Upper lobe of left lung (tissue), 6 donors: ENCODE results near the gene TMX2. TPM values are rescaled to one million over a fixed set of nuclear protein-coding genes. Genes with fewer than 3 reads are reported as not detected.

ENCODE experiments used
- ATAC-seq, 2 donors: fragments of 200-7000 bp; cut with Tn5 transposase; one replicate each; pipeline ENCODE4 v1.9.1; 2022; ENCODE audit warnings: mild to moderate bottlenecking in 2 of 2, moderate library complexity in 2 of 2; ENCODE audit not compliant: low FRiP score in 2 of 2
- DNase-seq, 2 donors: peaks; one replicate each; pipeline ENCODE4 v3.0.0-alpha.2; 2019 to 2020
- H3K27ac ChIP-seq, 4 donors: fragments of 200-600 bp; sonication (generic); one replicate each; pipeline ENCODE4 v1.5.1; 2016 to 2019
- H3K27me3 ChIP-seq, 4 donors: fragments of 200-600 bp; sonication (generic); one replicate each; pipeline ENCODE4 v1.5.1; 2017 to 2019
- H3K36me3 ChIP-seq, 4 donors: fragments of 200-600 bp; sonication (generic); one replicate each; pipeline ENCODE4 v1.5.1; 2016 to 2019
- H3K4me1 ChIP-seq, 4 donors: fragments of 200-600 bp; sonication (generic); one replicate each; pipeline ENCODE4 v1.5.1; 2018 to 2019
- H3K4me3 ChIP-seq, 4 donors: fragments of 200-600 bp; sonication (generic); one replicate each; pipeline ENCODE4 v1.5.1; 2017 to 2019; ENCODE audit warnings: mild to moderate bottlenecking in 2 of 4, moderate library complexity in 1 of 4
- H3K9me3 ChIP-seq, 4 donors: fragments of 200-600 bp; sonication (generic); one replicate each; pipeline ENCODE4 v1.5.1; 2018 to 2019
- EP300 ChIP-seq, 4 donors: sonication (generic); formaldehyde crosslinking; IDR thresholded peaks; one replicate each; pipeline ENCODE4 v1.5.1; 2017; ENCODE audit warnings: antibody characterized with exemption in 4 of 4, control low read depth in 2 of 4
- POLR2A ChIP-seq, 4 donors: fragments of 450-650 bp; IDR thresholded peaks; one replicate each; pipeline ENCODE4 v1.5.1; 2016 to 2017; ENCODE audit warnings: antibody characterized with exemption in 4 of 4, mild to moderate bottlenecking in 2 of 4
- POLR2AphosphoS5 ChIP-seq, 2 donors: sonication (generic); formaldehyde crosslinking; IDR thresholded peaks; one replicate each; pipeline ENCODE4 v1.5.1; 2017; ENCODE audit warnings: antibody characterized with exemption in 2 of 2
- WGBS, 2 donors: methylation state at CpG; one replicate each; pipeline ENCODE4 v1.1.5; 2017 to 2018; 5-methylcytosine and 5-hydroxymethylcytosine counted together
- total RNA-seq, 6 donors: library from RNA; depleted of rRNA in 4 of 6; stranded (reverse); fragments of >200 nt in 4 of 6; gene quantifications; one replicate each; pipeline versions ENCODE4 v1.1.0 to v1.2.1, GENCODE V29; 2016 to 2021
- TF ChIP-seq, protein P1 (sequence below), 6 experiments: fragments of 450-650 bp in 4 of 6; fragments of 200-600 bp in 2 of 6; sonication (generic) in 2 of 6; IDR thresholded peaks; one replicate each; pipeline ENCODE4 v1.5.1; 2016 to 2019; ENCODE audit warnings: antibody characterized with exemption in 6 of 6
- donor health status: DM: no; HTN: no; CAD: no; lungs with moderate emphysema.
- donor health status: DM: no; HTN: yes; CAD: no; lungs with severe emphysema.

The TMX2 gene
- total RNA-seq, 6 donors from 2014 or later: 16.2 to 67.3 (median 53.1) TPM

- peak in 1 of 2 donors; percentile 64 for ATAC-seq
- Histone ChIP-seq H3K4me3 (peak overlapping the region in 2 of 4 donors; percentile 24), H3K9me3 (no peaks in the 10 kb centered on the region), H3K4me1 (peaks cover 78 to 100% (median 91%) of the 10 kb centered on the region in 4 donors), H3K27me3 (no peaks in the 10 kb centered on the region), H3K27ac (peak overlapping the region; percentile 84 to 93 (median 87)), H3K36me3 (no peaks in the 10 kb centered on the region)
- WGBS, 2 donors: 39 to 45% methylated on average over 3 of the region's 3 CpGs
- TF ChIP-seq, protein P1, sequence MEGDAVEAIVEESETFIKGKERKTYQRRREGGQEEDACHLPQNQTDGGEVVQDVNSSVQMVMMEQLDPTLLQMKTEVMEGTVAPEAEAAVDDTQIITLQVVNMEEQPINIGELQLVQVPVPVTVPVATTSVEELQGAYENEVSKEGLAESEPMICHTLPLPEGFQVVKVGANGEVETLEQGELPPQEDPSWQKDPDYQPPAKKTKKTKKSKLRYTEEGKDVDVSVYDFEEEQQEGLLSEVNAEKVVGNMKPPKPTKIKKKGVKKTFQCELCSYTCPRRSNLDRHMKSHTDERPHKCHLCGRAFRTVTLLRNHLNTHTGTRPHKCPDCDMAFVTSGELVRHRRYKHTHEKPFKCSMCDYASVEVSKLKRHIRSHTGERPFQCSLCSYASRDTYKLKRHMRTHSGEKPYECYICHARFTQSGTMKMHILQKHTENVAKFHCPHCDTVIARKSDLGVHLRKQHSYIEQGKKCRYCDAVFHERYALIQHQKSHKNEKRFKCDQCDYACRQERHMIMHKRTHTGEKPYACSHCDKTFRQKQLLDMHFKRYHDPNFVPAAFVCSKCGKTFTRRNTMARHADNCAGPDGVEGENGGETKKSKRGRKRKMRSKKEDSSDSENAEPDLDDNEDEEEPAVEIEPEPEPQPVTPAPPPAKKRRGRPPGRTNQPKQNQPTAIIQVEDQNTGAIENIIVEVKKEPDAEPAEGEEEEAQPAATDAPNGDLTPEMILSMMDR (IDR thresholded peaks at IDR 0.05): no peak
- no peak for TF ChIP-seq EP300 (IDR thresholded peaks at IDR 0.05)
- DNase-seq: no peak
Measured at GRCh38 chr11:57776031-57776521, 63.7 kb downstream of the TMX2 start.

DNA sequence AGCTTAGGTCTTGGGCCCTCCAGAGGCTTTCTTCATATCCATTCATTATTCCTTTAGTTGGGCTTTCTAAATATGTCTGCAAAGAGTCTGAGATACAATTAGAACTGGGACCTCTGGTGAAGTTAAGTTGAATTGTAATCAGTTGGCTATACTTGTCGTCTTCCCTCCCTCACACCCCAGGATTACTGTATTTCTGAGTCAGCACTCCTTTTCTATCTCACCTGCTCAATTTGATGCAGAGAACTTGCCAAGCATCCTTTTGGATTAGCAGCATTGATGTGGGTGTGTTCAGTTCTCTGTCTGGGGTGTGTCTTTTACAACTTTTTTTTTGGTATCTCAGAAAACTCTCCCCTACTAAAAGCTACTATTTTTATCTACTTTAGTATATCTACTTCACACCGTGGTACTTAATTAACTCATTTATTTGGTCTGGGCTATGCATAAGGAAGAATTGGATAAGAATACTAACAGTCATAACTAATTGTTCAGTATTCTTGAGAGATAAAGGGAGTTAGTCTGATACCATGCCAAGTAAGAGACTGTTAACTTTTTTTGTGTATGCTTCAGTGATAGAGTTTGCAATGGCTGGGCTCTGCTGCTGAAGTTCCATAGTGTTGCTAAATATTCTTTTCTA, 64.3 kb downstream of the TMX2 start:
- 25 to 47% methylated on average over 2 of the region's 2 CpGs for WGBS, 2 donors
- no peaks in the 10 kb centered on the region for H3K36me3 ChIP-seq
- TF ChIP-seq, protein P1 (IDR thresholded peaks at IDR 0.05): no peak
- TF ChIP-seq POLR2A (IDR thresholded peaks at IDR 0.05) (no peak), EP300 (IDR thresholded peaks at IDR 0.05) (no peak), POLR2AphosphoS5 (IDR thresholded peaks at IDR 0.05) (no peak)
- ATAC-seq: no peak
- no peak for DNase-seq
- no peaks in the 10 kb centered on the region for H3K27me3 ChIP-seq
- H3K4me3 ChIP-seq: peak overlapping the region in 2 of 4 donors; percentile 24
- H3K9me3 ChIP-seq: no peaks in the 10 kb centered on the region
- H3K4me1 ChIP-seq: peaks cover 84 to 100% (median 96%) of the 10 kb centered on the region in 4 donors
- H3K27ac ChIP-seq: peak overlapping the region; percentile 84 to 93 (median 87)

DNA sequence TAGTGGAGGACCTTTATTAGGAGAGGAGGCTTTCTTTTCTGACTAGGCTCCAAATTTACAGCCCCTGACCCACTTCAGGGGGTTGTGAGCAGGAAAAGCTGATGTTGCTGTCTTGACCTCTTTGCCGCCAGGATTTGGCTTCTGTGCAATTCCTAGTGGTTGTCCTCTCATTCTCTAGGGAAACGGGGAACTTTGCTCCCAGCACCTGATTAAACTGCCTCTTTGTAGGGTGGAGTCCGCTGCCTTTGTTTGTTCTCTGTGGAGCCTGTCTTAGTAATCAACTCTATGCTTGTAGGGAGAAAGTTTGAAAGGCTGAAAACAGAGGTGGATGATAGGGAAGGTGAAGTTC, 65.5 kb downstream of the TMX2 start:
- 23 to 34% methylated on average over 3 of the region's 3 CpGs for WGBS, 2 donors
- TF ChIP-seq POLR2AphosphoS5 (IDR thresholded peaks at IDR 0.05) (no peak), EP300 (IDR thresholded peaks at IDR 0.05) (no peak), POLR2A (IDR thresholded peaks at IDR 0.05) (no peak)
- TF ChIP-seq, protein P1 (IDR thresholded peaks at IDR 0.05): no peak
- peak overlapping the region in 2 of 4 donors; percentile 24 to 25 for H3K4me3 ChIP-seq
- ATAC-seq: peak in 1 of 2 donors; percentile 3
- peaks cover 89 to 100% (median 96%) of the 10 kb centered on the region in 4 donors for H3K4me1 ChIP-seq
- no peaks in the 10 kb centered on the region for H3K27me3 ChIP-seq
- H3K36me3 ChIP-seq: no peaks in the 10 kb centered on the region
- H3K27ac ChIP-seq: peak overlapping the region; percentile 84 to 93 (median 87)
- H3K9me3 ChIP-seq: no peaks in the 10 kb centered on the region
- DNase-seq: no peak

- 13 to 19% methylated on average over 6 of the region's 6 CpGs for WGBS, 2 donors
- Histone ChIP-seq H3K4me3 (peak overlapping the region in 2 of 4 donors; percentile 25 to 26), H3K4me1 (peaks cover 90 to 100% (median 96%) of the 10 kb centered on the region in 4 donors), H3K27ac (peak overlapping the region; percentile 84 to 93 (median 87)), H3K36me3 (no peaks in the 10 kb centered on the region), H3K9me3 (no peaks in the 10 kb centered on the region), H3K27me3 (no peaks in the 10 kb centered on the region)
- TF ChIP-seq, protein P1 (IDR thresholded peaks at IDR 0.05): no peak
- peak in 1 of 4 donors; percentile 36 for TF ChIP-seq EP300 (IDR thresholded peaks at IDR 0.05)
- TF ChIP-seq POLR2AphosphoS5 (IDR thresholded peaks at IDR 0.05): peak; percentile 78 to 89
- TF ChIP-seq POLR2A (IDR thresholded peaks at IDR 0.05): peak in 1 of 4 donors; percentile 59
- DNase-seq (peak in 1 of 2 donors; percentile 91), ATAC-seq (peak; percentile 91 to 94)
Measured at GRCh38 chr11:57778318-57779037, 66.1 kb downstream of the TMX2 start.
